Neural cell (in vitro differentiated cells): ENCODE measurements around the gene CTNNA1. TPM values are rescaled to one million over a fixed set of nuclear protein-coding genes. Genes with fewer than 3 reads are reported as not detected.

Source experiments
- H2AFZ ChIP-seq: fragments of 200-600, 300-800 bp; sonication (generic), shearing (Covaris generic); 2 replicates; pipeline ENCODE4 v1.6.0; 2014; ENCODE audit warnings: low read depth, mild to moderate bottlenecking, antibody characterized with exemption, low read length, moderate library complexity
- H3F3A ChIP-seq: fragments of 200-600 bp; shearing (Covaris generic); 2 replicates; pipeline ENCODE4 v1.6.1; 2016; ENCODE audit warnings: mild to moderate bottlenecking, moderate library complexity, mixed read lengths, antibody characterized with exemption, low read length; ENCODE audit not compliant: insufficient read depth, poor library complexity, severe bottlenecking
- H3K27ac ChIP-seq: fragments of 200-600, 300-800 bp; sonication (generic), shearing (Covaris generic); 2 replicates; pipeline ENCODE4 v1.5.1; 2014; ENCODE audit warnings: mild to moderate bottlenecking, low read length, moderate library complexity
- H3K27me3 ChIP-seq: fragments of 300-800, 200-600 bp; sonication (generic), shearing (Covaris generic); 2 replicates; pipeline ENCODE4 v1.6.0; 2014; ENCODE audit warnings: mild to moderate bottlenecking, low read depth, low read length, moderate library complexity; ENCODE audit not compliant: insufficient read depth
- H3K36me3 ChIP-seq: fragments of 300-800, 200-600 bp; sonication (generic), shearing (Covaris generic); 2 replicates; pipeline ENCODE4 v1.5.1; 2014; ENCODE audit warnings: mild to moderate bottlenecking, antibody characterized with exemption, low read length, moderate library complexity; ENCODE audit not compliant: insufficient read depth
- H3K4me2 ChIP-seq: fragments of 300-800, 200-600 bp; sonication (generic), shearing (Covaris generic); 2 replicates; pipeline ENCODE4 v1.6.0; 2014; ENCODE audit warnings: mild to moderate bottlenecking, low read length
- H3K4me3 ChIP-seq: fragments of 300-800, 200-600 bp; sonication (generic), shearing (Covaris generic); 2 replicates; pipeline ENCODE4 v1.5.1; 2014; ENCODE audit warnings: mild to moderate bottlenecking, low read length, moderate library complexity
- H3K79me2 ChIP-seq: fragments of 200-600 bp; shearing (Covaris generic); replicated peaks from 2 replicates; pipeline ENCODE4 v1.6.0; 2014; ENCODE audit warnings: mild to moderate bottlenecking, low read length, moderate library complexity; ENCODE audit not compliant: insufficient read depth
- H3K9ac ChIP-seq: fragments of 300-800, 200-600 bp; sonication (generic), shearing (Covaris generic); 2 replicates; pipeline ENCODE4 v1.6.1; 2016; ENCODE audit warnings: mild to moderate bottlenecking, low read length, mixed read lengths
- H3K9me2 ChIP-seq: fragments of 200-600 bp; shearing (Covaris generic); 2 replicates; pipeline ENCODE4 v1.6.1; 2016; ENCODE audit warnings: mild to moderate bottlenecking, low read length, mixed read lengths; ENCODE audit not compliant: insufficient read depth
- H3K9me3 ChIP-seq: fragments of 200-600, 300-800 bp; sonication (generic), shearing (Covaris generic); 2 replicates; pipeline ENCODE4 v1.6.1; 2016; ENCODE audit warnings: mild to moderate bottlenecking, mixed run types, low read length, moderate library complexity, mixed read lengths
- H4K20me1 ChIP-seq: fragments of 200-600 bp; shearing (Covaris generic); 2 replicates; pipeline ENCODE4 v1.6.1; 2016; ENCODE audit warnings: mild to moderate bottlenecking, mixed run types; ENCODE audit not compliant: insufficient read depth
- CTCF ChIP-seq: fragments of 450-650 bp; IDR thresholded peaks from 2 replicates; pipeline ENCODE4 v1.5.1; 2014; ENCODE audit warnings: antibody characterized with exemption, mild to moderate bottlenecking, moderate library complexity; ENCODE audit not compliant: poor library complexity, severe bottlenecking
- EP300 ChIP-seq: fragments of 450-650 bp; conservative IDR thresholded peaks from 2 replicates; pipeline ENCODE4 v1.6.1; 2014; ENCODE audit warnings: antibody characterized with exemption, mild to moderate bottlenecking, moderate library complexity; ENCODE audit not compliant: poor library complexity, severe bottlenecking
- EZH2 ChIP-seq: fragments of 200-600, 300-800 bp; shearing (Covaris generic), sonication (generic); IDR thresholded peaks from 2 replicates; pipeline ENCODE4 v1.6.1; 2014; ENCODE audit warnings: antibody characterized with exemption, low read length, borderline replicate concordance, mild to moderate bottlenecking; ENCODE audit not compliant: insufficient read depth, poor library complexity, severe bottlenecking
- MXI1 ChIP-seq: fragments of 450-650 bp; conservative IDR thresholded peaks from 2 replicates; pipeline ENCODE4 v1.6.1; 2014; ENCODE audit warnings: antibody characterized with exemption, mild to moderate bottlenecking; ENCODE audit not compliant: poor library complexity, severe bottlenecking
- POLR2AphosphoS5 ChIP-seq: IDR thresholded peaks from 2 replicates; pipeline ENCODE4 v1.6.1; 2012
- RAD21 ChIP-seq: fragments of 450-650 bp; conservative IDR thresholded peaks from 2 replicates; pipeline ENCODE4 v1.6.1; 2014; ENCODE audit warnings: antibody characterized with exemption, mild to moderate bottlenecking, moderate library complexity
- REST ChIP-seq: IDR thresholded peaks from 2 replicates; pipeline ENCODE4 v1.6.1; 2012; ENCODE audit warnings: borderline replicate concordance
- SMC3 ChIP-seq: fragments of 450-650 bp; conservative IDR thresholded peaks from 2 replicates; pipeline ENCODE4 v1.6.1; 2014; ENCODE audit warnings: antibody characterized with exemption, mild to moderate bottlenecking, moderate library complexity; ENCODE audit not compliant: poor library complexity
- TAF1 ChIP-seq: IDR thresholded peaks from 2 replicates; pipeline ENCODE4 v1.6.1; 2012; ENCODE audit warnings: low read depth
- polyA plus RNA-seq: library from polyadenylated mRNA; depleted of rRNA; stranded (reverse); fragments of >200 nt; gene quantifications from 2 replicates; pipeline ENCODE4 v1.2.3, GENCODE V29; 2014

Gene CTNNA1
- polyA plus RNA-seq, 1 donor from 2014 or later: 87.9 TPM

GRCh38 chr5:138979684-138980280, 226.6 kb downstream of the CTNNA1 start:
- no peak overlapping the region for H3K4me3 ChIP-seq
- no peaks in the 10 kb centered on the region for H3K9me2 ChIP-seq
- no peak overlapping the region for H3K4me2 ChIP-seq
- H4K20me1 ChIP-seq: no peaks in the 10 kb centered on the region
- no peak overlapping the region for H3K9ac ChIP-seq
- no peak overlapping the region for H2AFZ ChIP-seq
- H3K36me3 ChIP-seq: no peaks in the 10 kb centered on the region
- H3K27me3 ChIP-seq: no peaks in the 10 kb centered on the region
- H3K79me2 ChIP-seq: no peaks in the 10 kb centered on the region
- TF ChIP-seq SMC3 (no peak), MXI1 (no peak), CTCF (no peak), EP300 (no peak), REST (no peak), TAF1 (no peak), EZH2 (no peak), RAD21 (no peak), POLR2AphosphoS5 (no peak)
- no peaks in the 10 kb centered on the region for H3F3A ChIP-seq
- H3K27ac ChIP-seq: no peak overlapping the region
- H3K9me3 ChIP-seq: no peaks in the 10 kb centered on the region

- H3K79me2 ChIP-seq: no peaks in the 10 kb centered on the region
- no peaks in the 10 kb centered on the region for H3K9me2 ChIP-seq
- no peaks in the 10 kb centered on the region for H3K36me3 ChIP-seq
- H3K9ac ChIP-seq: no peak overlapping the region
- TF ChIP-seq MXI1 (no peak), RAD21 (no peak), POLR2AphosphoS5 (no peak), CTCF (no peak), TAF1 (no peak), EP300 (no peak), REST (no peak), EZH2 (no peak), SMC3 (no peak)
- H3K27ac ChIP-seq: no peak overlapping the region
- no peaks in the 10 kb centered on the region for H3K9me3 ChIP-seq
- no peak overlapping the region for H3K4me3 ChIP-seq
- no peaks in the 10 kb centered on the region for H3K27me3 ChIP-seq
- no peaks in the 10 kb centered on the region for H4K20me1 ChIP-seq
- H3F3A ChIP-seq: no peaks in the 10 kb centered on the region
- H3K4me2 ChIP-seq: no peak overlapping the region
- H2AFZ ChIP-seq: no peak overlapping the region
These were observed 227.2 kb downstream of the CTNNA1 start for GRCh38 chr5:138980441-138980840.
